ENCODE results near the gene MC2R. TPM values are rescaled to one million over a fixed set of nuclear protein-coding genes. Genes with fewer than 3 reads are reported as not detected.

Gene MC2R
- not detected for polyA plus RNA-seq (2013, experiment 1 of 4)
- polyA plus RNA-seq (2013, experiment 2 of 4), result not detected
- not detected for polyA plus RNA-seq (2013, experiment 3 of 4)
- polyA plus RNA-seq (2013, experiment 4 of 4), result not detected

GRCh38 chr18:13915391-13915790 lies at the start of gene MC2R:
TSS of gene MC2R (minus strand) at chr18:13915536. CDS start at chr18:13885518, 30,018 bp downstream.
- Histone ChIP-seq H3K27me3 (ENCODE audit: control insufficient read depth, insufficient read depth, low read length, poor library complexity, severe bottlenecking) (no peaks in the 10 kb centered on the region), H3K27ac (ENCODE audit: insufficient read depth, low read depth, low read length, poor library complexity, severe bottlenecking) (no peak within 1 kb of the TSS), H3K9me3 (ENCODE audit: control insufficient read depth, low read length) (no peaks in the 10 kb centered on the region), H3K4me3 (ENCODE audit: insufficient read depth, low read depth, low read length) (no peak within 1 kb of the TSS), H3K36me3 (ENCODE audit: control insufficient read depth, insufficient read depth, low read length) (no peaks in the 10 kb centered on the region), H3K4me1 (ENCODE audit: control insufficient read depth, insufficient read depth, low read length) (no peaks in the 10 kb centered on the region)
- WGBS, 2 experiments, result 97 to 98% methylated on average over 4 of the region's 4 CpGs

- no peaks in the 10 kb centered on the region for H3K36me3 ChIP-seq (ENCODE audit: control insufficient read depth, insufficient read depth, low read length)
- WGBS, 2 experiments, result 93 to 97% methylated on average over 2 of the region's 2 CpGs
- H3K27ac ChIP-seq (ENCODE audit: insufficient read depth, low read depth, low read length, poor library complexity, severe bottlenecking), result no peak overlapping the region
- no peaks in the 10 kb centered on the region for H3K27me3 ChIP-seq (ENCODE audit: control insufficient read depth, insufficient read depth, low read length, poor library complexity, severe bottlenecking)
- H3K9me3 ChIP-seq (ENCODE audit: control insufficient read depth, low read length), result no peaks in the 10 kb centered on the region
- H3K4me1 ChIP-seq (ENCODE audit: control insufficient read depth, insufficient read depth, low read length), result no peaks in the 10 kb centered on the region
- H3K4me3 ChIP-seq (ENCODE audit: insufficient read depth, low read depth, low read length), result no peak overlapping the region
Observed at GRCh38 chr18:13945811-13946210, 30.5 kb upstream of the MC2R start.

GRCh38 chr18:13943338-13943737 lies 28.0 kb upstream of the MC2R start:
- 84 to 85% methylated on average over 2 of the region's 2 CpGs for WGBS, 2 experiments
- no peak overlapping the region for H3K4me3 ChIP-seq (ENCODE audit: insufficient read depth, low read depth, low read length)
- no peaks in the 10 kb centered on the region for H3K9me3 ChIP-seq (ENCODE audit: control insufficient read depth, low read length)
- H3K27me3 ChIP-seq (ENCODE audit: control insufficient read depth, insufficient read depth, low read length, poor library complexity, severe bottlenecking), result no peaks in the 10 kb centered on the region
- H3K36me3 ChIP-seq (ENCODE audit: control insufficient read depth, insufficient read depth, low read length), result no peaks in the 10 kb centered on the region
- H3K4me1 ChIP-seq (ENCODE audit: control insufficient read depth, insufficient read depth, low read length), result no peaks in the 10 kb centered on the region
- H3K27ac ChIP-seq (ENCODE audit: insufficient read depth, low read depth, low read length, poor library complexity, severe bottlenecking), result no peak overlapping the region

- no peaks in the 10 kb centered on the region for H3K9me3 ChIP-seq (ENCODE audit: control insufficient read depth, low read length)
- no peaks in the 10 kb centered on the region for H3K36me3 ChIP-seq (ENCODE audit: control insufficient read depth, insufficient read depth, low read length)
- no peak overlapping the region for H3K4me3 ChIP-seq (ENCODE audit: insufficient read depth, low read depth, low read length)
- H3K27ac ChIP-seq (ENCODE audit: insufficient read depth, low read depth, low read length, poor library complexity, severe bottlenecking), result no peak overlapping the region
- H3K27me3 ChIP-seq (ENCODE audit: control insufficient read depth, insufficient read depth, low read length, poor library complexity, severe bottlenecking), result no peaks in the 10 kb centered on the region
- H3K4me1 ChIP-seq (ENCODE audit: control insufficient read depth, insufficient read depth, low read length), result no peaks in the 10 kb centered on the region
- WGBS, 2 experiments, result 94 to 95% methylated on average over 14 of the region's 14 CpGs
Observed at GRCh38 chr18:13940326-13940725, 25.0 kb upstream of the MC2R start.

- Histone ChIP-seq H3K27ac (ENCODE audit: insufficient read depth, low read depth, low read length, poor library complexity, severe bottlenecking) (no peak overlapping the region), H3K36me3 (ENCODE audit: control insufficient read depth, insufficient read depth, low read length) (no peaks in the 10 kb centered on the region), H3K4me3 (ENCODE audit: insufficient read depth, low read depth, low read length) (no peak overlapping the region), H3K4me1 (ENCODE audit: control insufficient read depth, insufficient read depth, low read length) (peaks cover 6% of the 10 kb centered on the region), H3K27me3 (ENCODE audit: control insufficient read depth, insufficient read depth, low read length, poor library complexity, severe bottlenecking) (no peaks in the 10 kb centered on the region), H3K9me3 (ENCODE audit: control insufficient read depth, low read length) (no peaks in the 10 kb centered on the region)
- 93% methylated on average over 6 of the region's 6 CpGs for WGBS, 2 experiments
Observed at GRCh38 chr18:13934676-13935075, 19.3 kb upstream of the MC2R start.

GRCh38 chr18:13934058-13934457 lies 18.7 kb upstream of the MC2R start:
- Histone ChIP-seq H3K27ac (ENCODE audit: insufficient read depth, low read depth, low read length, poor library complexity, severe bottlenecking) (no peak overlapping the region), H3K4me3 (ENCODE audit: insufficient read depth, low read depth, low read length) (no peak overlapping the region), H3K4me1 (ENCODE audit: control insufficient read depth, insufficient read depth, low read length) (peaks cover 6% of the 10 kb centered on the region), H3K36me3 (ENCODE audit: control insufficient read depth, insufficient read depth, low read length) (no peaks in the 10 kb centered on the region), H3K9me3 (ENCODE audit: control insufficient read depth, low read length) (no peaks in the 10 kb centered on the region), H3K27me3 (ENCODE audit: control insufficient read depth, insufficient read depth, low read length, poor library complexity, severe bottlenecking) (no peaks in the 10 kb centered on the region)
- WGBS, 2 experiments, result 96 to 98% methylated on average over 3 of the region's 3 CpGs

GRCh38 chr18:13932285-13933025 lies 17.1 kb upstream of the MC2R start:
- H3K36me3 ChIP-seq (ENCODE audit: control insufficient read depth, insufficient read depth, low read length), result no peaks in the 10 kb centered on the region
- 59 to 65% methylated on average over 10 of the region's 10 CpGs for WGBS, 2 experiments
- no peak overlapping the region for H3K27ac ChIP-seq (ENCODE audit: insufficient read depth, low read depth, low read length, poor library complexity, severe bottlenecking)
- H3K9me3 ChIP-seq (ENCODE audit: control insufficient read depth, low read length), result no peaks in the 10 kb centered on the region
- no peaks in the 10 kb centered on the region for H3K27me3 ChIP-seq (ENCODE audit: control insufficient read depth, insufficient read depth, low read length, poor library complexity, severe bottlenecking)
- H3K4me3 ChIP-seq (ENCODE audit: insufficient read depth, low read depth, low read length), result no peak overlapping the region
- peaks cover 6% of the 10 kb centered on the region for H3K4me1 ChIP-seq (ENCODE audit: control insufficient read depth, insufficient read depth, low read length)

GRCh38 chr18:13930964-13931363 lies 15.6 kb upstream of the MC2R start:
- no peaks in the 10 kb centered on the region for H3K27me3 ChIP-seq (ENCODE audit: control insufficient read depth, insufficient read depth, low read length, poor library complexity, severe bottlenecking)
- H3K36me3 ChIP-seq (ENCODE audit: control insufficient read depth, insufficient read depth, low read length), result no peaks in the 10 kb centered on the region
- WGBS, 2 experiments, result 90 to 93% methylated on average over 2 of the region's 2 CpGs
- peaks cover 6% of the 10 kb centered on the region for H3K4me1 ChIP-seq (ENCODE audit: control insufficient read depth, insufficient read depth, low read length)
- no peak overlapping the region for H3K27ac ChIP-seq (ENCODE audit: insufficient read depth, low read depth, low read length, poor library complexity, severe bottlenecking)
- no peak overlapping the region for H3K4me3 ChIP-seq (ENCODE audit: insufficient read depth, low read depth, low read length)
- no peaks in the 10 kb centered on the region for H3K9me3 ChIP-seq (ENCODE audit: control insufficient read depth, low read length)

GRCh38 chr18:13923221-13923620 lies 7.9 kb upstream of the MC2R start:
- H3K4me1 ChIP-seq (ENCODE audit: control insufficient read depth, insufficient read depth, low read length), result no peaks in the 10 kb centered on the region
- no peak overlapping the region for H3K27ac ChIP-seq (ENCODE audit: insufficient read depth, low read depth, low read length, poor library complexity, severe bottlenecking)
- no peak overlapping the region for H3K4me3 ChIP-seq (ENCODE audit: insufficient read depth, low read depth, low read length)
- H3K36me3 ChIP-seq (ENCODE audit: control insufficient read depth, insufficient read depth, low read length), result no peaks in the 10 kb centered on the region
- WGBS, 2 experiments, result 94 to 99% methylated on average over 3 of the region's 3 CpGs
- no peaks in the 10 kb centered on the region for H3K27me3 ChIP-seq (ENCODE audit: control insufficient read depth, insufficient read depth, low read length, poor library complexity, severe bottlenecking)
- no peaks in the 10 kb centered on the region for H3K9me3 ChIP-seq (ENCODE audit: control insufficient read depth, low read length)

- Histone ChIP-seq H3K27me3 (ENCODE audit: control insufficient read depth, insufficient read depth, low read length, poor library complexity, severe bottlenecking) (no peaks in the 10 kb centered on the region), H3K27ac (ENCODE audit: insufficient read depth, low read depth, low read length, poor library complexity, severe bottlenecking) (no peak overlapping the region), H3K4me3 (ENCODE audit: insufficient read depth, low read depth, low read length) (no peak overlapping the region), H3K36me3 (ENCODE audit: control insufficient read depth, insufficient read depth, low read length) (no peaks in the 10 kb centered on the region), H3K4me1 (ENCODE audit: control insufficient read depth, insufficient read depth, low read length) (no peaks in the 10 kb centered on the region), H3K9me3 (ENCODE audit: control insufficient read depth, low read length) (no peaks in the 10 kb centered on the region)
- 93% methylated on average over 8 of the region's 8 CpGs for WGBS, 2 experiments
Observed at GRCh38 chr18:13918898-13919297, 3.6 kb upstream of the MC2R start.
